Keratinocyte (primary cell): ENCODE data around the gene HSD17B2. TPM values are rescaled to one million over a fixed set of nuclear protein-coding genes. Genes with fewer than 3 reads are reported as not detected.

ENCODE experiments used
- DNase-seq: peaks from one replicate; pipeline ENCODE4 v3.0.0-alpha.2; 2011; ENCODE audit warnings: low read depth, missing footprints, low spot score
- FAIRE-seq: peaks from 2 replicates; lab custom pipeline; 2011; peaks lifted over from hg19 to GRCh38; lab: Jason Lieb, UNC
- H2AFZ ChIP-seq: 2 replicates; pipeline ENCODE4 v1.6.0; 2012; ENCODE audit warnings: low read length, control low read depth, inconsistent platforms; ENCODE audit not compliant: control insufficient read depth
- H3K27ac ChIP-seq: 2 replicates; pipeline ENCODE4 v1.5.1; 2011; ENCODE audit warnings: low read length; ENCODE audit not compliant: control insufficient read depth, insufficient read depth
- H3K27me3 ChIP-seq: 3 replicates; pipeline ENCODE4 v1.6.0; 2011; ENCODE audit warnings: low read length; ENCODE audit not compliant: control insufficient read depth, insufficient read depth; ENCODE audit errors: extremely low read depth
- H3K36me3 ChIP-seq, 2 experiments: 2 replicates in 1 of 2; 3 replicates in 1 of 2; pipeline ENCODE4 v1.5.1; 2011; ENCODE audit warnings: low read length in 2 of 2, mild to moderate bottlenecking in 1 of 2; ENCODE audit not compliant: control insufficient read depth in 2 of 2, insufficient read depth in 2 of 2; ENCODE audit errors: extremely low read depth in 1 of 2
- H3K4me1 ChIP-seq: 3 replicates; pipeline ENCODE4 v1.5.1; 2011; ENCODE audit warnings: low read length; ENCODE audit not compliant: control insufficient read depth, insufficient read depth; ENCODE audit errors: extremely low read depth
- H3K4me2 ChIP-seq: 3 replicates; pipeline ENCODE4 v1.6.0; 2011; ENCODE audit warnings: low read depth, low read length; ENCODE audit not compliant: control insufficient read depth, insufficient read depth; ENCODE audit errors: extremely low read depth
- H3K4me3 ChIP-seq, 3 experiments: fragments of 200-600 bp in 1 of 3; sonication (generic) in 1 of 3; 2 replicates in 2 of 3; 3 replicates in 1 of 3; pipeline ENCODE4 v1.5.1; 2011 to 2016; ENCODE audit warnings: low read length in 3 of 3, mild to moderate bottlenecking in 3 of 3, control low read depth in 2 of 3, inconsistent platforms in 1 of 3, low read depth in 1 of 3, mixed read lengths in 1 of 3, mixed run types in 1 of 3, moderate library complexity in 1 of 3; ENCODE audit not compliant: control insufficient read depth in 2 of 3, insufficient read depth in 2 of 3; ENCODE audit errors: extremely low read depth in 1 of 3
- H3K79me2 ChIP-seq: 2 replicates; pipeline ENCODE4 v1.6.0; 2012; ENCODE audit warnings: low read length; ENCODE audit not compliant: control insufficient read depth, insufficient read depth
- H3K9ac ChIP-seq: 3 replicates; pipeline ENCODE4 v1.6.0; 2011; ENCODE audit warnings: low read length; ENCODE audit not compliant: control insufficient read depth, insufficient read depth; ENCODE audit errors: extremely low read depth
- H3K9me1 ChIP-seq: 3 replicates; pipeline ENCODE4 v1.6.0; 2011; ENCODE audit warnings: low read length; ENCODE audit not compliant: control insufficient read depth, insufficient read depth; ENCODE audit errors: extremely low read depth
- H3K9me3 ChIP-seq: 2 replicates; pipeline ENCODE4 v1.5.1; 2012; ENCODE audit warnings: low read depth, low read length; ENCODE audit not compliant: control insufficient read depth
- H4K20me1 ChIP-seq: 3 replicates; pipeline ENCODE4 v1.6.0; 2011; ENCODE audit warnings: low read length; ENCODE audit not compliant: control insufficient read depth, insufficient read depth; ENCODE audit errors: extremely low read depth
- CTCF ChIP-seq, 3 experiments: IDR thresholded peaks in 1 of 3; conservative IDR thresholded peaks in 1 of 3; optimal IDR thresholded peaks in 1 of 3; 2 replicates in 2 of 3; 3 replicates in 1 of 3; pipeline versions ENCODE3 to v1.5.1; 2011; ENCODE audit warnings: low read length in 3 of 3, mild to moderate bottlenecking in 3 of 3, moderate library complexity in 2 of 3, control low read depth in 1 of 3, inconsistent platforms in 1 of 3; ENCODE audit not compliant: insufficient read depth in 2 of 3; ENCODE audit errors: extremely low read depth in 1 of 3
- EZH2 ChIP-seq: IDR thresholded peaks from one replicate; pipeline ENCODE4 v1.6.1; 2012; ENCODE audit warnings: inconsistent platforms, mild to moderate bottlenecking, low read length, moderate library complexity
- dilution Hi-C: fragments of 300-500 bp; cut with MboI; formaldehyde crosslinking; loops from one replicate; pipeline ENCODE4 v1.7.0; 2020; ENCODE audit warnings: low sequenced_read_pairs; ENCODE audit not compliant: extremely low pct_ligation_motif_present
- polyA plus RNA-seq, 5 experiments: library from polyadenylated mRNA; depleted of rRNA in 3 of 5; stranded (reverse) in 3 of 5; stranded (forward) in 1 of 5; unstranded in 1 of 5; fragments of >200 nt; gene quantifications; 1 replicate in 1 of 5; 2 replicates in 3 of 5; 3 replicates in 1 of 5; pipeline versions ENCODE4 v1.2.1 to v1.2.3, GENCODE V29; 2011 to 2012; ENCODE audit warnings: missing spikeins in 2 of 5, low read depth in 1 of 5, low replicate concordance in 1 of 5

The HSD17B2 gene
- polyA plus RNA-seq, 1 donor (not counting 4 experiments of a cell fraction or from before 2014, with no cell fraction given) = 3.1 TPM

- H3K4me3 ChIP-seq = no peak overlapping the region
- no peaks in the 10 kb centered on the region for H3K36me3 ChIP-seq
- H3K9me3 ChIP-seq = no peaks in the 10 kb centered on the region
- FAIRE-seq (peak; percentile 32), DNase-seq (no peak)
- no peak overlapping the region for H3K27ac ChIP-seq
- H3K9ac ChIP-seq = no peak overlapping the region
- peaks cover 39% of the 10 kb centered on the region for H3K4me1 ChIP-seq
- dilution Hi-C loops = no loop called here
- no peaks in the 10 kb centered on the region for H3K27me3 ChIP-seq
- H2AFZ ChIP-seq = no peak overlapping the region
- no peak overlapping the region for H3K4me2 ChIP-seq
- no peaks in the 10 kb centered on the region for H3K9me1 ChIP-seq
- H3K79me2 ChIP-seq = no peaks in the 10 kb centered on the region
- no peaks in the 10 kb centered on the region for H4K20me1 ChIP-seq
- TF ChIP-seq EZH2 = no peak
These were observed 60.0 kb downstream of the HSD17B2 start for GRCh38 chr16:82094942-82095540.

GRCh38 chr16:82096641-82097040 lies 61.6 kb downstream of the HSD17B2 start:
- H3K4me3 ChIP-seq = no peak overlapping the region
- no peaks in the 10 kb centered on the region for H3K36me3 ChIP-seq
- H3K79me2 ChIP-seq = no peaks in the 10 kb centered on the region
- H3K9ac ChIP-seq = no peak overlapping the region
- dilution Hi-C loops = no loop called here
- FAIRE-seq = no peak
- H3K27me3 ChIP-seq = no peaks in the 10 kb centered on the region
- H3K27ac ChIP-seq = no peak overlapping the region
- no peak overlapping the region for H2AFZ ChIP-seq
- no peak for DNase-seq
- no peaks in the 10 kb centered on the region for H4K20me1 ChIP-seq
- no peak overlapping the region for H3K4me2 ChIP-seq
- no peak for TF ChIP-seq CTCF (optimal IDR thresholded peaks at IDR 0.05 in 1 of 3, IDR thresholded peaks at IDR 0.05 in 1 of 3, conservative IDR thresholded peaks at IDR 0.05 in 1 of 3; ENCODE audit: extremely low read depth in 1 of 3, insufficient read depth in 2 of 3, low read length in 3 of 3)
- no peak for TF ChIP-seq EZH2
- no peaks in the 10 kb centered on the region for H3K9me3 ChIP-seq
- H3K9me1 ChIP-seq = no peaks in the 10 kb centered on the region
- H3K4me1 ChIP-seq = peaks cover 31% of the 10 kb centered on the region

GRCh38 chr16:82105107-82105506 lies 70.1 kb downstream of the HSD17B2 start:
- no peaks in the 10 kb centered on the region for H3K9me3 ChIP-seq
- DNase-seq (no peak), FAIRE-seq (no peak)
- H3K27ac ChIP-seq = no peak overlapping the region
- no peaks in the 10 kb centered on the region for H3K36me3 ChIP-seq
- TF ChIP-seq CTCF (optimal IDR thresholded peaks at IDR 0.05 in 1 of 3, IDR thresholded peaks at IDR 0.05 in 1 of 3, conservative IDR thresholded peaks at IDR 0.05 in 1 of 3; ENCODE audit: extremely low read depth in 1 of 3, insufficient read depth in 2 of 3, low read length in 3 of 3) (no peak), EZH2 (no peak)
- no peak overlapping the region for H3K9ac ChIP-seq
- H2AFZ ChIP-seq = no peak overlapping the region
- H3K9me1 ChIP-seq = no peaks in the 10 kb centered on the region
- no peaks in the 10 kb centered on the region for H4K20me1 ChIP-seq
- dilution Hi-C loops = no loop called here
- no peak overlapping the region for H3K4me2 ChIP-seq
- no peaks in the 10 kb centered on the region for H3K27me3 ChIP-seq
- H3K4me1 ChIP-seq = no peaks in the 10 kb centered on the region
- H3K4me3 ChIP-seq = no peak overlapping the region
- no peaks in the 10 kb centered on the region for H3K79me2 ChIP-seq
